ENCODE measurements around the gene CALD1. TPM values are rescaled to one million over a fixed set of nuclear protein-coding genes. Genes with fewer than 3 reads are reported as not detected.

The CALD1 gene
- total RNA-seq, 3 donors from 2014 or later: 40.3 to 1,241 (median 134) TPM

GRCh38 chr7:134996097-134996550, 216.7 kb downstream of the CALD1 start:
- no peak overlapping the region for H3K4me3 ChIP-seq
- no peaks in the 10 kb centered on the region for H3K36me3 ChIP-seq (ENCODE audit: low read depth)
- ATAC-seq: peak; percentile 34
- H3K9me3 ChIP-seq: no peaks in the 10 kb centered on the region
- H3K4me1 ChIP-seq (ENCODE audit: low read depth): no peaks in the 10 kb centered on the region
- TF ChIP-seq CTCF (IDR thresholded peaks at IDR 0.05): no peak
- no peak for DNase-seq
- intact Hi-C loops (cut with DNase I, micrococcal nuclease): no loop called here

DNA sequence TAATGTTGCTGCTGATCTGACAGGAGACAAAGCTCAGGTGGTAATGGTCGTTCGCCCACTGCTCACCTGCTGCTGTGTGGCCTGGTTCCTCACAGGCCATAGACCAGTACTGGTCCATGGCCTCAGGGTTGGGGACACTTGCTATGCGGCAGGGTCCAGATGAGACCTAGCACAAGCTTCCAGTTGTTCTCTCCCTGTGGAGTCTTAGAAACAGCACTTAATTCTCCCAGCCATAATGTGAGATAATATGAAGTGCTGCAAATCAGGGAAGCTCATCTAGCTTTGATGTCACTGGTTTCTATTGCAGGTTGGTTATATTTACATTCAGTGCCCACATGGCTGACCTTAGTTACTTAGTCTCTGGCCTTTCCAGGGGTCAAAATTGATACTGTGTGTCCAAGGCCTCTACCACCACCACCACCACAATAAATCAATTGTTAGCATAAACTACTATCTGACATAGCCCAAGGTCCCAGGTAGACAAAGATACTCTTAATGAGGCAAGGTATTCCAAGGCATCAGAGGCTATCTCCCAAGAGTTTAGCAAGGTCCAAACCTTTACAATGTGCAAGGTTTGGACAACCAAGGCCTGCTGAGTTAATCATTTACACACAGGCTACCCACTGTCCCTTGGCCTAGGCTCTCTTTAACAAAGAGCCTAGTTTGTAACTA, 217.9 kb downstream of the CALD1 start:
- Histone ChIP-seq H3K9me3 (no peaks in the 10 kb centered on the region), H3K4me3 (no peak overlapping the region), H3K4me1 (ENCODE audit: low read depth) (no peaks in the 10 kb centered on the region), H3K36me3 (ENCODE audit: low read depth) (no peaks in the 10 kb centered on the region)
- TF ChIP-seq CTCF (IDR thresholded peaks at IDR 0.05): no peak
- intact Hi-C loops (cut with DNase I, micrococcal nuclease): no loop called here
- DNase-seq (no peak), ATAC-seq (no peak)

GRCh38 chr7:134999136-134999535, 219.7 kb downstream of the CALD1 start:
- intact Hi-C loops (cut with DNase I, micrococcal nuclease): no loop called here
- Histone ChIP-seq H3K4me1 (ENCODE audit: low read depth) (no peaks in the 10 kb centered on the region), H3K36me3 (ENCODE audit: low read depth) (no peaks in the 10 kb centered on the region), H3K9me3 (no peaks in the 10 kb centered on the region), H3K4me3 (no peak overlapping the region)
- no peak for TF ChIP-seq CTCF (IDR thresholded peaks at IDR 0.05)
- DNase-seq: no peak
- ATAC-seq: no peak

DNA sequence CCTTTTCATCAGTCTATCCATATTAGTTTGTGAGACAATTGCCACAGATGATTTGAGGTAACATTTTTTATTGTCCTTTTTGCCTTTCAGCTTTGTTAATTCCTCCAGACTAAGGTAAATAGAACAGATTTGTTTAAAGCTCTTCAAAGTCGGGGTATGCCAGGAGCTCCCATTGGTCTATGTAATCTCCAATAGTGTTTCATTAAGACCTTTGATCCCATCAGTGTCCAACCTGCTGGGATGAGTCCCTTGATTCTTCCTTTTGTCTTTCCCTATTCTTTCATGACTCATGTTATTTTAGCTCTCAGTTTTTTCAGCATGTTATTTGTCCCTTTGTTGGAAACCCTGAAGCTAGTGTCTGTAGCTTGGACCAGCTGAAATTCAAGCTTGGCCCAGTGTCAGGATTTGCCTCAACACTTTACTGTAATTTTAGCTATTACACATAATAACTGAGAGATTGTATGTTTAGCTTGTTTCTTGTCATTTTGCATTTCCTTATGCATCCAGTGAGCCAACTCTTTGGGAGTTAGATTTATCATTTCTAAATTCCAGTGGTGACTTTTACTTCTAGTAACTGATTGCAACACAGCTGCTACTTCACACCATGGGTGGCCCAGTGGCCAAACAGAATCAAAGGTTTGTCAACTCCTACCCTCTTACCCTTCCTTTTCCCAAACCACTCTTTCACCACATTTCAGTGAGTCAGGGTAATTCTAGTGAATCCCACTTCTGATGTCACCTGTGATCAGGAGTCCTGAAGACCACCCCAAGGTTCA, 222.1 kb downstream of the CALD1 start:
- no peak for ATAC-seq
- intact Hi-C loops (cut with DNase I, micrococcal nuclease): no loop called here

DNA sequence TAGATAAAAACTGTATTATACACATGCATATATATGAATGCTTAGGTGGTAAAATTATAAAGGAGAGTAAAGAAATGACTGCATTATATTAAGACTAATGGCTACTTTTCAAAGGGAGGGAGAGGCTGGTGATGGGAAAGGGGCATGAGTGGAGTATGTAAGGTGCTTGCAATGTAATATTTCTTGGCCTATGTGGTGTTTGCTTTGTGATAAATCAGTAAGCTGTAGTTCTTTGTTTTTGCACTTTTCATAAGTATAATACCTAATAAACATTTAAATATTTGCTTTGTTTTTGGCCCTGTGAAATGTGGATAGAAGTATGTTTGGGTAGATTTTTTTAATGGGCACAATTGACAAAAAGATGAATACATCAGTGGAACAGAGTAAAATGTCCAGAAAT, 232.8 kb downstream of the CALD1 start:
- intact Hi-C loops (cut with DNase I, micrococcal nuclease): loop anchor here in 1 of 2 donors (10.0 kb wide), 1 partner anchor 123 kb away; no protein-coding TSS in a partner anchor
- Histone ChIP-seq H3K4me3 (no peak overlapping the region), H3K4me1 (ENCODE audit: low read depth) (no peaks in the 10 kb centered on the region), H3K36me3 (ENCODE audit: low read depth) (no peaks in the 10 kb centered on the region), H3K9me3 (no peaks in the 10 kb centered on the region)
- no peak for DNase-seq
- no peak for ATAC-seq
- TF ChIP-seq CTCF (IDR thresholded peaks at IDR 0.05): no peak

More for the DNA sequence above, 222.1 kb downstream of the CALD1 start:
- no peak for DNase-seq
- no peaks in the 10 kb centered on the region for H3K4me1 ChIP-seq (ENCODE audit: low read depth)
- H3K9me3 ChIP-seq: no peaks in the 10 kb centered on the region
- no peaks in the 10 kb centered on the region for H3K36me3 ChIP-seq (ENCODE audit: low read depth)
- TF ChIP-seq CTCF (IDR thresholded peaks at IDR 0.05): no peak
- no peak overlapping the region for H3K4me3 ChIP-seq

Other genes starting within 250 kb of the CALD1 start
- 1 to 10 TPM in 2 of 3 donors, not detected in 1; 3.1 to 8.0 TPM for gene AKR1B15, start 230.5 kb upstream of the CALD1 start, total RNA-seq
- gene BPGM, start 132.8 kb upstream of the CALD1 start, total RNA-seq: 10 to 100 TPM in 1 of 3 donors, 1 to 10 TPM in 2; 9.4 to 17.3 (median 9.4) TPM
- 1 to 10 TPM; 1.6 to 2.5 (median 1.9) TPM for gene AGBL3, start 206.9 kb downstream of the CALD1 start, total RNA-seq